HepG2 (cell line): ENCODE measurements around the gene MYO9A.

Experiments
- GABPA ChIP-seq, 2 experiments: IDR thresholded peaks; 2 replicates each; pipeline ENCODE4 v1.6.1; 2011 to 2016; ENCODE audit warnings: low read depth in 2 of 2, low read length in 1 of 2, missing biosample characterization in 1 of 2, missing genetic modification characterization in 1 of 2
- KDM4B ChIP-seq: sonication (generic); formaldehyde crosslinking; IDR thresholded peaks from 2 replicates; pipeline ENCODE4 v1.4.0; 2020; ENCODE audit warnings: missing genetic modification reagents
- MBD4 ChIP-seq: IDR thresholded peaks from 2 replicates; pipeline ENCODE4 v1.6.1; 2012; ENCODE audit warnings: low read length, inconsistent platforms, borderline replicate concordance
- MTA3 ChIP-seq: sonication (generic); formaldehyde crosslinking; IDR thresholded peaks from 2 replicates; pipeline ENCODE4 v1.4.0; 2020; ENCODE audit warnings: missing genetic modification reagents
- NFIC ChIP-seq: IDR thresholded peaks from 2 replicates; pipeline ENCODE4 v1.6.1; 2012; ENCODE audit warnings: mild to moderate bottlenecking, low read length, inconsistent platforms
- NRL ChIP-seq: sonication (generic); formaldehyde crosslinking; IDR thresholded peaks from 2 replicates; pipeline ENCODE4 v1.5.0; 2020; ENCODE audit warnings: missing genetic modification reagents, mild to moderate bottlenecking, moderate library complexity, borderline replicate concordance
- PHF21A ChIP-seq: sonication (generic); formaldehyde crosslinking; IDR thresholded peaks from 2 replicates; pipeline ENCODE4 v1.5.0; 2020; ENCODE audit warnings: mild to moderate bottlenecking, missing genetic modification reagents
- POLR2A ChIP-seq, 2 experiments: IDR thresholded peaks; 2 replicates each; pipeline ENCODE4 v1.6.1; 2011; ENCODE audit warnings: low read depth in 2 of 2, low read length in 2 of 2, mild to moderate bottlenecking in 1 of 2, moderate library complexity in 1 of 2; ENCODE audit not compliant: insufficient read depth in 1 of 2
- POLR2AphosphoS5 ChIP-seq: IDR thresholded peaks from 2 replicates; pipeline ENCODE4 v1.6.1; 2012; ENCODE audit warnings: low read depth, low read length
- ZBTB1 ChIP-seq: sonication (generic); formaldehyde crosslinking; IDR thresholded peaks from 2 replicates; pipeline ENCODE4 v1.4.0; 2020; ENCODE audit warnings: missing genetic modification reagents, borderline replicate concordance
- ZNF589 ChIP-seq: sonication (generic); formaldehyde crosslinking; conservative IDR thresholded peaks from 2 replicates; pipeline ENCODE4 v1.8.0; 2022; ENCODE audit warnings: mild to moderate bottlenecking, moderate library complexity, missing genetic modification reagents
- TF ChIP-seq, protein P1 (sequence below): IDR thresholded peaks from 2 replicates; pipeline ENCODE4 v1.6.1; 2016; ENCODE audit warnings: low read depth, control low read depth
- TF ChIP-seq, protein P2 (sequence below): sonication (generic); formaldehyde crosslinking; IDR thresholded peaks from 2 replicates; pipeline ENCODE4 v1.5.0; 2020; ENCODE audit warnings: mild to moderate bottlenecking, missing genetic modification reagents, moderate library complexity
- TF ChIP-seq, protein P3 (sequence below): sonication (generic); formaldehyde crosslinking; conservative IDR thresholded peaks from 2 replicates; pipeline ENCODE4 v1.4.0; 2020; ENCODE audit warnings: missing genetic modification reagents

DNA sequence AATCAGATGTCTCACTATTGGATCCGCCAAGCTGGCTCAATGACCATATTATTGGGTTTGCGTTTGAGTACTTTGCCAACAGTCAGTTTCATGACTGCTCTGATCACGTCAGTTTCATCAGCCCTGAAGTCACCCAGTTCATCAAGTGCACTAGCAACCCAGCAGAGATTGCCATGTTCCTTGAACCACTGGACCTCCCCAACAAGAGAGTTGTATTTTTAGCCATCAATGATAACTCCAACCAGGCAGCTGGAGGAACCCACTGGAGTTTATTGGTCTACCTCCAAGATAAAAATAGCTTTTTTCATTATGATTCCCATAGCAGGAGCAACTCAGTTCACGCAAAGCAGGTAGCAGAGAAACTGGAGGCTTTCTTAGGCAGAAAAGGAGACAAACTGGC lies 21.7 kb upstream of the MYO9A start:
- TF ChIP-seq, protein P1, sequence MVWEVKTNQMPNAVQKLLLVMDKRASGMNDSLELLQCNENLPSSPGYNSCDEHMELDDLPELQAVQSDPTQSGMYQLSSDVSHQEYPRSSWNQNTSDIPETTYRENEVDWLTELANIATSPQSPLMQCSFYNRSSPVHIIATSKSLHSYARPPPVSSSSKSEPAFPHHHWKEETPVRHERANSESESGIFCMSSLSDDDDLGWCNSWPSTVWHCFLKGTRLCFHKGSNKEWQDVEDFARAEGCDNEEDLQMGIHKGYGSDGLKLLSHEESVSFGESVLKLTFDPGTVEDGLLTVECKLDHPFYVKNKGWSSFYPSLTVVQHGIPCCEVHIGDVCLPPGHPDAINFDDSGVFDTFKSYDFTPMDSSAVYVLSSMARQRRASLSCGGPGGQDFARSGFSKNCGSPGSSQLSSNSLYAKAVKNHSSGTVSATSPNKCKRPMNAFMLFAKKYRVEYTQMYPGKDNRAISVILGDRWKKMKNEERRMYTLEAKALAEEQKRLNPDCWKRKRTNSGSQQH (CRISPR knock-in tag), result no peak
- TF ChIP-seq KDM4B (CRISPR knock-in tag) (no peak), NRL (no peak), POLR2A (IDR thresholded peaks at IDR 0.05; ENCODE audit: insufficient read depth in 1 of 2, low read depth in 2 of 2, low read length in 2 of 2) (no peak), NFIC (no peak), MTA3 (no peak), GABPA (IDR thresholded peaks at IDR 0.05; ENCODE audit: low read depth, low read length) (no peak), GABPA (CRISPR knock-in tag; IDR thresholded peaks at IDR 0.05; ENCODE audit: low read depth) (no peak), ZNF589 (CRISPR knock-in tag) (no peak), POLR2AphosphoS5 (no peak), ZBTB1 (no peak), MBD4 (no peak), PHF21A (CRISPR knock-in tag) (no peak)
- TF ChIP-seq, protein P2, sequence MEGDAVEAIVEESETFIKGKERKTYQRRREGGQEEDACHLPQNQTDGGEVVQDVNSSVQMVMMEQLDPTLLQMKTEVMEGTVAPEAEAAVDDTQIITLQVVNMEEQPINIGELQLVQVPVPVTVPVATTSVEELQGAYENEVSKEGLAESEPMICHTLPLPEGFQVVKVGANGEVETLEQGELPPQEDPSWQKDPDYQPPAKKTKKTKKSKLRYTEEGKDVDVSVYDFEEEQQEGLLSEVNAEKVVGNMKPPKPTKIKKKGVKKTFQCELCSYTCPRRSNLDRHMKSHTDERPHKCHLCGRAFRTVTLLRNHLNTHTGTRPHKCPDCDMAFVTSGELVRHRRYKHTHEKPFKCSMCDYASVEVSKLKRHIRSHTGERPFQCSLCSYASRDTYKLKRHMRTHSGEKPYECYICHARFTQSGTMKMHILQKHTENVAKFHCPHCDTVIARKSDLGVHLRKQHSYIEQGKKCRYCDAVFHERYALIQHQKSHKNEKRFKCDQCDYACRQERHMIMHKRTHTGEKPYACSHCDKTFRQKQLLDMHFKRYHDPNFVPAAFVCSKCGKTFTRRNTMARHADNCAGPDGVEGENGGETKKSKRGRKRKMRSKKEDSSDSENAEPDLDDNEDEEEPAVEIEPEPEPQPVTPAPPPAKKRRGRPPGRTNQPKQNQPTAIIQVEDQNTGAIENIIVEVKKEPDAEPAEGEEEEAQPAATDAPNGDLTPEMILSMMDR, result no peak
- TF ChIP-seq, protein P3, sequence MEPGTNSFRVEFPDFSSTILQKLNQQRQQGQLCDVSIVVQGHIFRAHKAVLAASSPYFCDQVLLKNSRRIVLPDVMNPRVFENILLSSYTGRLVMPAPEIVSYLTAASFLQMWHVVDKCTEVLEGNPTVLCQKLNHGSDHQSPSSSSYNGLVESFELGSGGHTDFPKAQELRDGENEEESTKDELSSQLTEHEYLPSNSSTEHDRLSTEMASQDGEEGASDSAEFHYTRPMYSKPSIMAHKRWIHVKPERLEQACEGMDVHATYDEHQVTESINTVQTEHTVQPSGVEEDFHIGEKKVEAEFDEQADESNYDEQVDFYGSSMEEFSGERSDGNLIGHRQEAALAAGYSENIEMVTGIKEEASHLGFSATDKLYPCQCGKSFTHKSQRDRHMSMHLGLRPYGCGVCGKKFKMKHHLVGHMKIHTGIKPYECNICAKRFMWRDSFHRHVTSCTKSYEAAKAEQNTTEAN (CRISPR knock-in tag), result no peak
